HL-60 (cell line): ENCODE data around the gene CTDP1.

ENCODE experiments used
- POLR2AphosphoS5 ChIP-seq: IDR thresholded peaks from 2 replicates; pipeline ENCODE4 v1.6.1; 2012; ENCODE audit warnings: low read depth
- TF ChIP-seq, protein P1 (sequence below): IDR thresholded peaks from one replicate; pipeline ENCODE4 v1.5.1; 2011; ENCODE audit warnings: low read length, control low read depth, inconsistent platforms; ENCODE audit not compliant: insufficient read depth
- TF ChIP-seq, protein P2 (sequence below): IDR thresholded peaks from 2 replicates; pipeline ENCODE4 v1.6.1; 2012; ENCODE audit warnings: low read depth; ENCODE audit not compliant: insufficient replicate concordance

- TF ChIP-seq, protein P1, sequence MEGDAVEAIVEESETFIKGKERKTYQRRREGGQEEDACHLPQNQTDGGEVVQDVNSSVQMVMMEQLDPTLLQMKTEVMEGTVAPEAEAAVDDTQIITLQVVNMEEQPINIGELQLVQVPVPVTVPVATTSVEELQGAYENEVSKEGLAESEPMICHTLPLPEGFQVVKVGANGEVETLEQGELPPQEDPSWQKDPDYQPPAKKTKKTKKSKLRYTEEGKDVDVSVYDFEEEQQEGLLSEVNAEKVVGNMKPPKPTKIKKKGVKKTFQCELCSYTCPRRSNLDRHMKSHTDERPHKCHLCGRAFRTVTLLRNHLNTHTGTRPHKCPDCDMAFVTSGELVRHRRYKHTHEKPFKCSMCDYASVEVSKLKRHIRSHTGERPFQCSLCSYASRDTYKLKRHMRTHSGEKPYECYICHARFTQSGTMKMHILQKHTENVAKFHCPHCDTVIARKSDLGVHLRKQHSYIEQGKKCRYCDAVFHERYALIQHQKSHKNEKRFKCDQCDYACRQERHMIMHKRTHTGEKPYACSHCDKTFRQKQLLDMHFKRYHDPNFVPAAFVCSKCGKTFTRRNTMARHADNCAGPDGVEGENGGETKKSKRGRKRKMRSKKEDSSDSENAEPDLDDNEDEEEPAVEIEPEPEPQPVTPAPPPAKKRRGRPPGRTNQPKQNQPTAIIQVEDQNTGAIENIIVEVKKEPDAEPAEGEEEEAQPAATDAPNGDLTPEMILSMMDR, result no peak
- TF ChIP-seq, protein P2, sequence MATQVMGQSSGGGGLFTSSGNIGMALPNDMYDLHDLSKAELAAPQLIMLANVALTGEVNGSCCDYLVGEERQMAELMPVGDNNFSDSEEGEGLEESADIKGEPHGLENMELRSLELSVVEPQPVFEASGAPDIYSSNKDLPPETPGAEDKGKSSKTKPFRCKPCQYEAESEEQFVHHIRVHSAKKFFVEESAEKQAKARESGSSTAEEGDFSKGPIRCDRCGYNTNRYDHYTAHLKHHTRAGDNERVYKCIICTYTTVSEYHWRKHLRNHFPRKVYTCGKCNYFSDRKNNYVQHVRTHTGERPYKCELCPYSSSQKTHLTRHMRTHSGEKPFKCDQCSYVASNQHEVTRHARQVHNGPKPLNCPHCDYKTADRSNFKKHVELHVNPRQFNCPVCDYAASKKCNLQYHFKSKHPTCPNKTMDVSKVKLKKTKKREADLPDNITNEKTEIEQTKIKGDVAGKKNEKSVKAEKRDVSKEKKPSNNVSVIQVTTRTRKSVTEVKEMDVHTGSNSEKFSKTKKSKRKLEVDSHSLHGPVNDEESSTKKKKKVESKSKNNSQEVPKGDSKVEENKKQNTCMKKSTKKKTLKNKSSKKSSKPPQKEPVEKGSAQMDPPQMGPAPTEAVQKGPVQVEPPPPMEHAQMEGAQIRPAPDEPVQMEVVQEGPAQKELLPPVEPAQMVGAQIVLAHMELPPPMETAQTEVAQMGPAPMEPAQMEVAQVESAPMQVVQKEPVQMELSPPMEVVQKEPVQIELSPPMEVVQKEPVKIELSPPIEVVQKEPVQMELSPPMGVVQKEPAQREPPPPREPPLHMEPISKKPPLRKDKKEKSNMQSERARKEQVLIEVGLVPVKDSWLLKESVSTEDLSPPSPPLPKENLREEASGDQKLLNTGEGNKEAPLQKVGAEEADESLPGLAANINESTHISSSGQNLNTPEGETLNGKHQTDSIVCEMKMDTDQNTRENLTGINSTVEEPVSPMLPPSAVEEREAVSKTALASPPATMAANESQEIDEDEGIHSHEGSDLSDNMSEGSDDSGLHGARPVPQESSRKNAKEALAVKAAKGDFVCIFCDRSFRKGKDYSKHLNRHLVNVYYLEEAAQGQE, result no peak
- TF ChIP-seq POLR2AphosphoS5, result no peak
These were observed 44.2 kb upstream of the CTDP1 start for GRCh38 chr18:79635427-79635726.
